ENCODE data around the gene MRPL1. TPM values are rescaled to one million over a fixed set of nuclear protein-coding genes. Genes with fewer than 3 reads are reported as not detected.
"Not testable (repeated sequence)": the region's sequence is repeated elsewhere in the genome, so short reads cannot be mapped to it uniquely, and the experiment has no call there.

MRPL1 gene
- polyA plus RNA-seq, 1 donor (not counting 4 experiments of a cell fraction or from before 2014, with no cell fraction given): 71.4 TPM

GRCh38 chr4:77960367-77960766, 97.7 kb downstream of the MRPL1 start:
- Histone ChIP-seq H3K36me3 (ENCODE audit: control insufficient read depth in 2 of 2, extremely low read depth in 1 of 2, insufficient read depth in 2 of 2, low read length in 2 of 2) (no peaks in the 10 kb centered on the region), H2AFZ (ENCODE audit: control insufficient read depth, low read length) (no peak overlapping the region), H3K4me1 (ENCODE audit: control insufficient read depth, extremely low read depth, insufficient read depth, low read length) (no peaks in the 10 kb centered on the region), H4K20me1 (ENCODE audit: control insufficient read depth, extremely low read depth, insufficient read depth, low read length) (no peaks in the 10 kb centered on the region), H3K9me1 (ENCODE audit: control insufficient read depth, extremely low read depth, insufficient read depth, low read length) (no peaks in the 10 kb centered on the region), H3K27me3 (ENCODE audit: control insufficient read depth, extremely low read depth, insufficient read depth, low read length) (no peaks in the 10 kb centered on the region), H3K4me2 (ENCODE audit: control insufficient read depth, extremely low read depth, insufficient read depth, low read depth, low read length) (no peak overlapping the region), H3K9ac (ENCODE audit: control insufficient read depth, extremely low read depth, insufficient read depth, low read length) (no peak overlapping the region), H3K27ac (ENCODE audit: control insufficient read depth, insufficient read depth, low read length) (no peak overlapping the region), H3K9me3 (ENCODE audit: control insufficient read depth, low read depth, low read length) (no peaks in the 10 kb centered on the region), H3K79me2 (ENCODE audit: control insufficient read depth, insufficient read depth, low read length) (no peaks in the 10 kb centered on the region), H3K4me3 (ENCODE audit: control insufficient read depth in 2 of 3, extremely low read depth in 1 of 3, insufficient read depth in 2 of 3, low read depth in 1 of 3, low read length in 3 of 3) (no peak overlapping the region)
- TF ChIP-seq CTCF (optimal IDR thresholded peaks at IDR 0.05 in 1 of 3, IDR thresholded peaks at IDR 0.05 in 1 of 3, conservative IDR thresholded peaks at IDR 0.05 in 1 of 3; ENCODE audit: extremely low read depth in 1 of 3, insufficient read depth in 2 of 3, low read length in 3 of 3): no peak
- TF ChIP-seq EZH2 (IDR thresholded peaks at IDR 0.05; ENCODE audit: low read length): no peak
- dilution Hi-C loops (cut with MboI; ENCODE audit: extremely low pct_ligation_motif_present, low sequenced_read_pairs): no loop called here
- FAIRE-seq (no peak), DNase-seq (ENCODE audit: low read depth, low spot score) (no peak)

DNA sequence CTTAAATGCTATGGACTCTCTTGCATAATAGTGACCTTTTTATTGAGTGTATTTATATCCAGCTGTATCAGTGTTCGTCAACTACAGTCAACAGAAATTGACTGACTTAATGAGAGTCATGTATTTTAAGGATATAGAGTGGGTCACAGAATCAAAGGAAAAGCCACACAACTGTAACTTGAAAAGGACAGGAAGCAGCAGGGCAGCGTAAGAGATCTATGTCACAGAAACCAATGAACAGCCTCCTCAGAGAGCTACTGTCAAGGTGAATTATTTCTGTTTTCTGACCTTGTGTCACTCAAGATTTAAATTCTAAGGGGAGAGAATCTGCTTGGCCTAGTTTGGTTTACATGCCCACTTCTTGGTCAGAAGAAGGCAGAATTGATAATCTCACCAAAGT, 100.4 kb downstream of the MRPL1 start:
- Histone ChIP-seq H3K4me3 (ENCODE audit: control insufficient read depth in 2 of 3, extremely low read depth in 1 of 3, insufficient read depth in 2 of 3, low read depth in 1 of 3, low read length in 3 of 3) (no peak overlapping the region), H4K20me1 (ENCODE audit: control insufficient read depth, extremely low read depth, insufficient read depth, low read length) (no peaks in the 10 kb centered on the region), H3K27me3 (ENCODE audit: control insufficient read depth, extremely low read depth, insufficient read depth, low read length) (no peaks in the 10 kb centered on the region), H2AFZ (ENCODE audit: control insufficient read depth, low read length) (no peak overlapping the region), H3K36me3 (ENCODE audit: control insufficient read depth in 2 of 2, extremely low read depth in 1 of 2, insufficient read depth in 2 of 2, low read length in 2 of 2) (no peaks in the 10 kb centered on the region), H3K27ac (ENCODE audit: control insufficient read depth, insufficient read depth, low read length) (no peak overlapping the region), H3K4me2 (ENCODE audit: control insufficient read depth, extremely low read depth, insufficient read depth, low read depth, low read length) (no peak overlapping the region), H3K4me1 (ENCODE audit: control insufficient read depth, extremely low read depth, insufficient read depth, low read length) (no peaks in the 10 kb centered on the region), H3K79me2 (ENCODE audit: control insufficient read depth, insufficient read depth, low read length) (no peaks in the 10 kb centered on the region), H3K9ac (ENCODE audit: control insufficient read depth, extremely low read depth, insufficient read depth, low read length) (no peak overlapping the region), H3K9me3 (ENCODE audit: control insufficient read depth, low read depth, low read length) (no peaks in the 10 kb centered on the region), H3K9me1 (ENCODE audit: control insufficient read depth, extremely low read depth, insufficient read depth, low read length) (no peaks in the 10 kb centered on the region)
- no peak for FAIRE-seq
- no peak for DNase-seq (ENCODE audit: low read depth, low spot score)
- TF ChIP-seq CTCF (optimal IDR thresholded peaks at IDR 0.05 in 1 of 3, IDR thresholded peaks at IDR 0.05 in 1 of 3, conservative IDR thresholded peaks at IDR 0.05 in 1 of 3; ENCODE audit: extremely low read depth in 1 of 3, insufficient read depth in 2 of 3, low read length in 3 of 3): no peak
- no peak for TF ChIP-seq EZH2 (IDR thresholded peaks at IDR 0.05; ENCODE audit: low read length)
- dilution Hi-C loops (cut with MboI; ENCODE audit: extremely low pct_ligation_motif_present, low sequenced_read_pairs): no loop called here

DNA sequence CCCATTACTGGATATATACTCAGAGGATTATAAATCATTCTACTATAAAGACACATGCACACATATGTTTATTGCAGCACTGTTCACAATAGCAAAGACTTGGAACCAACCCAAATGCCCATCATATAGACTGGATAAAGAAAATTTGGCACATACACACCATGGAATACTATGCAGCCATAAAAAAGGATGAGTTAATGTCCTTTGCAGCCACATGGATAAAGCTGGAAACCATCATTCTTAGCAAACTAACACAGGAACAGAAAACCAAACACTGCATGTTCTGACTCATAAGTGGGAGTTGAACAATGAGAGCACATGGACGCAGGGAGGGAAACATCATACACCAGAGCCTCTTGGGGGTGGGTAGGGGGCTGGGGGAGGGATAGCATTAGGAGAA, 111.0 kb downstream of the MRPL1 start:
- H3K27ac ChIP-seq (ENCODE audit: control insufficient read depth, insufficient read depth, low read length); FAIRE-seq; H3K79me2 ChIP-seq (ENCODE audit: control insufficient read depth, insufficient read depth, low read length); H3K4me2 ChIP-seq (ENCODE audit: control insufficient read depth, extremely low read depth, insufficient read depth, low read depth, low read length); H3K9me1 ChIP-seq (ENCODE audit: control insufficient read depth, extremely low read depth, insufficient read depth, low read length); H3K27me3 ChIP-seq (ENCODE audit: control insufficient read depth, extremely low read depth, insufficient read depth, low read length); H3K4me3 ChIP-seq (ENCODE audit: control insufficient read depth in 2 of 3, extremely low read depth in 1 of 3, insufficient read depth in 2 of 3, low read depth in 1 of 3, low read length in 3 of 3); H2AFZ ChIP-seq (ENCODE audit: control insufficient read depth, low read length); H3K9me3 ChIP-seq (ENCODE audit: control insufficient read depth, low read depth, low read length); dilution Hi-C loops (cut with MboI; ENCODE audit: extremely low pct_ligation_motif_present, low sequenced_read_pairs); H3K36me3 ChIP-seq (ENCODE audit: control insufficient read depth in 2 of 2, extremely low read depth in 1 of 2, insufficient read depth in 2 of 2, low read length in 2 of 2); H3K4me1 ChIP-seq (ENCODE audit: control insufficient read depth, extremely low read depth, insufficient read depth, low read length); H4K20me1 ChIP-seq (ENCODE audit: control insufficient read depth, extremely low read depth, insufficient read depth, low read length); DNase-seq (ENCODE audit: low read depth, low spot score); H3K9ac ChIP-seq (ENCODE audit: control insufficient read depth, extremely low read depth, insufficient read depth, low read length): not testable (repeated sequence)

GRCh38 chr4:77982900-77983540, 120.4 kb downstream of the MRPL1 start:
- H3K4me1 ChIP-seq (ENCODE audit: control insufficient read depth, extremely low read depth, insufficient read depth, low read length); H3K4me2 ChIP-seq (ENCODE audit: control insufficient read depth, extremely low read depth, insufficient read depth, low read depth, low read length); H2AFZ ChIP-seq (ENCODE audit: control insufficient read depth, low read length); H3K4me3 ChIP-seq (ENCODE audit: control insufficient read depth in 2 of 3, extremely low read depth in 1 of 3, insufficient read depth in 2 of 3, low read depth in 1 of 3, low read length in 3 of 3); dilution Hi-C loops (cut with MboI; ENCODE audit: extremely low pct_ligation_motif_present, low sequenced_read_pairs); H3K9me1 ChIP-seq (ENCODE audit: control insufficient read depth, extremely low read depth, insufficient read depth, low read length); H3K9me3 ChIP-seq (ENCODE audit: control insufficient read depth, low read depth, low read length); H3K27ac ChIP-seq (ENCODE audit: control insufficient read depth, insufficient read depth, low read length); H3K36me3 ChIP-seq (ENCODE audit: control insufficient read depth in 2 of 2, extremely low read depth in 1 of 2, insufficient read depth in 2 of 2, low read length in 2 of 2); H4K20me1 ChIP-seq (ENCODE audit: control insufficient read depth, extremely low read depth, insufficient read depth, low read length); H3K27me3 ChIP-seq (ENCODE audit: control insufficient read depth, extremely low read depth, insufficient read depth, low read length); FAIRE-seq; H3K9ac ChIP-seq (ENCODE audit: control insufficient read depth, extremely low read depth, insufficient read depth, low read length); H3K79me2 ChIP-seq (ENCODE audit: control insufficient read depth, insufficient read depth, low read length); DNase-seq (ENCODE audit: low read depth, low spot score): not testable (repeated sequence)
